Endothelial cell of umbilical vein (primary cell): ENCODE results near the gene SRSF10. TPM values are rescaled to one million over a fixed set of nuclear protein-coding genes. Genes with fewer than 3 reads are reported as not detected.

Experiments
- BruUV-seq: library from RNA; stranded (reverse); fragments of 400-500 nt; replicated peaks from 2 replicates; lab custom pipeline; 2021; lab: Mats Ljungman, UMichigan
- CTCF ChIA-PET: fragments of 300-600, 350-600 bp; sonication (Branson Sonifier 250); formaldehyde crosslinking; loops from one replicate; lab custom pipeline; 2021; ENCODE audit warnings: antibody characterized with exemption, inconsistent platforms; lab: Charles Lee
- POLR2A ChIA-PET: fragments of 300-600, 350-600 bp; sonication (Branson Sonifier 250); formaldehyde crosslinking; loops from one replicate; lab custom pipeline; 2021; ENCODE audit warnings: antibody characterized with exemption, inconsistent platforms; lab: Charles Lee
- DNase-seq: peaks from one replicate; pipeline ENCODE4 v3.0.0-alpha.2; 2011; ENCODE audit warnings: low read depth, low spot score
- FAIRE-seq: peaks from 2 replicates; lab custom pipeline; 2011; peaks lifted over from hg19 to GRCh38; lab: Jason Lieb, UNC
- H2AFZ ChIP-seq: 2 replicates; pipeline ENCODE4 v1.6.0; 2012; ENCODE audit warnings: low read depth, low read length, control low read depth, inconsistent platforms
- H3K27ac ChIP-seq: 2 replicates; pipeline ENCODE4 v1.5.1; 2011; ENCODE audit warnings: low read depth, mild to moderate bottlenecking, control low read depth, low read length, moderate library complexity; ENCODE audit not compliant: insufficient read depth
- H3K27me3 ChIP-seq, 2 experiments: 2 replicates each; pipeline versions ENCODE4 v1.6.0 to v1.6.1; 2011; ENCODE audit warnings: low read length in 2 of 2, mixed read lengths in 1 of 2; ENCODE audit not compliant: control insufficient read depth in 2 of 2, insufficient read depth in 2 of 2
- H3K36me3 ChIP-seq, 2 experiments: 2 replicates in 1 of 2; 3 replicates in 1 of 2; pipeline ENCODE4 v1.5.1; 2011; ENCODE audit warnings: low read length in 2 of 2, mild to moderate bottlenecking in 1 of 2, moderate library complexity in 1 of 2; ENCODE audit not compliant: control insufficient read depth in 2 of 2, insufficient read depth in 2 of 2; ENCODE audit errors: extremely low read depth in 1 of 2
- H3K4me1 ChIP-seq: 3 replicates; pipeline ENCODE4 v1.5.1; 2011; ENCODE audit warnings: mild to moderate bottlenecking, low read length; ENCODE audit not compliant: control insufficient read depth, insufficient read depth; ENCODE audit errors: extremely low read depth
- H3K4me2 ChIP-seq: 2 replicates; pipeline ENCODE4 v1.6.1; 2011; ENCODE audit warnings: low read length, control low read depth, mixed read lengths; ENCODE audit not compliant: insufficient read depth
- H3K4me3 ChIP-seq, 3 experiments: fragments of 200-600 bp in 1 of 3; sonication (generic), shearing (Covaris generic) in 1 of 3; replicated peaks in 1 of 3; 2 replicates each; pipeline ENCODE4 v1.5.1; 2011 to 2016; ENCODE audit warnings: control low read depth in 3 of 3, low read length in 3 of 3, mild to moderate bottlenecking in 2 of 3, inconsistent platforms in 1 of 3, low read depth in 1 of 3, moderate library complexity in 1 of 3; ENCODE audit not compliant: insufficient read depth in 1 of 3
- H3K79me2 ChIP-seq: 2 replicates; pipeline ENCODE4 v1.6.0; 2012; ENCODE audit warnings: low read length, inconsistent platforms; ENCODE audit not compliant: control insufficient read depth, insufficient read depth
- H3K9ac ChIP-seq: replicated peaks from 2 replicates; pipeline ENCODE3; 2011; ENCODE audit warnings: low read length, control low read depth; ENCODE audit not compliant: insufficient read depth; ENCODE audit errors: extremely low read depth
- H3K9me1 ChIP-seq: replicated peaks from 3 replicates; pipeline ENCODE4 v1.6.0; 2011; ENCODE audit warnings: mild to moderate bottlenecking, low read length; ENCODE audit not compliant: control insufficient read depth, insufficient read depth; ENCODE audit errors: extremely low read depth
- H3K9me3 ChIP-seq: replicated peaks from 2 replicates; pipeline ENCODE4 v1.5.1; 2012; ENCODE audit warnings: low read length, inconsistent platforms; ENCODE audit not compliant: control insufficient read depth, insufficient read depth
- H4K20me1 ChIP-seq: replicated peaks from 2 replicates; pipeline ENCODE3; 2011; ENCODE audit warnings: mild to moderate bottlenecking, low read length; ENCODE audit not compliant: control insufficient read depth, insufficient read depth; ENCODE audit errors: extremely low read depth
- EZH2 ChIP-seq: IDR thresholded peaks from 2 replicates; pipeline ENCODE4 v1.6.1; 2012; ENCODE audit warnings: borderline replicate concordance, low read depth, mild to moderate bottlenecking, moderate library complexity, low read length, inconsistent platforms; ENCODE audit not compliant: severe bottlenecking
- FOS ChIP-seq: IDR thresholded peaks from 2 replicates; pipeline ENCODE4 v1.6.1; 2011; ENCODE audit warnings: mild to moderate bottlenecking, low read length, moderate library complexity, borderline replicate concordance; ENCODE audit not compliant: insufficient read depth
- GATA2 ChIP-seq: IDR thresholded peaks from 2 replicates; pipeline ENCODE4 v1.7.0; 2011; ENCODE audit warnings: low read depth, mild to moderate bottlenecking, moderate library complexity, mixed read lengths, low read length; ENCODE audit not compliant: insufficient read length, insufficient read depth
- JUN ChIP-seq: IDR thresholded peaks from 2 replicates; pipeline ENCODE4 v1.6.1; 2011; ENCODE audit warnings: borderline replicate concordance, low read depth; ENCODE audit not compliant: insufficient read length, insufficient read depth
- MAX ChIP-seq: IDR thresholded peaks from 2 replicates; pipeline ENCODE4 v1.6.1; 2011; ENCODE audit not compliant: insufficient read depth, insufficient read length
- MYC ChIP-seq: IDR thresholded peaks from one replicate; pipeline ENCODE4 v1.6.1; 2011; ENCODE audit warnings: mild to moderate bottlenecking, low read depth, low read length
- POLR2A ChIP-seq: IDR thresholded peaks from 2 replicates; pipeline ENCODE4 v1.6.1; 2012; ENCODE audit warnings: low read depth, mild to moderate bottlenecking, control low read depth, low read length
- POLR2AphosphoS5 ChIP-seq: IDR thresholded peaks from 2 replicates; pipeline ENCODE4 v1.6.1; 2012; ENCODE audit warnings: low read depth, mild to moderate bottlenecking, control low read depth, low read length, moderate library complexity; ENCODE audit not compliant: insufficient read depth
- dilution Hi-C: fragments of 300-500 bp; cut with MboI; formaldehyde crosslinking; loops from one replicate; pipeline ENCODE4 v1.15.0; 2019; ENCODE audit warnings: low sequenced_read_pairs; ENCODE audit not compliant: extremely low pct_ligation_motif_present
- intact Hi-C: fragments of 100-400 bp; cut with micrococcal nuclease; formaldehyde crosslinking; loops from one replicate; pipeline ENCODE4 v1.10.0; 2022
- polyA plus RNA-seq, 4 experiments: library from polyadenylated mRNA; depleted of rRNA in 3 of 4; stranded (reverse) in 3 of 4; unstranded in 1 of 4; fragments of >200 nt; gene quantifications; 2 replicates each; pipeline versions ENCODE4 v1.2.1 to v1.2.3, GENCODE V29; 2011 to 2012; ENCODE audit warnings: missing spikeins in 1 of 4
- total RNA-seq: library from RNA; stranded (reverse); gene quantifications from 2 replicates; pipeline ENCODE4 v1.2.3, GENCODE V29; 2021
- TF ChIP-seq, protein P1 (sequence below), 2 donors: IDR thresholded peaks; 1 replicate in 1 of 2; 2 replicates in 1 of 2; pipeline ENCODE4 v1.5.1; 2011; ENCODE audit warnings: low read length in 2 of 2, mild to moderate bottlenecking in 2 of 2, moderate library complexity in 2 of 2, control low read depth in 1 of 2, inconsistent platforms in 1 of 2, low read depth in 1 of 2; ENCODE audit not compliant: insufficient read depth in 1 of 2; ENCODE audit errors: extremely low read depth in 1 of 2

SRSF10 gene
- total and polyA plus RNA-seq, 2 donors (not counting 3 experiments of a cell fraction or from before 2014, with no cell fraction given): 124 to 135 TPM

DNA sequence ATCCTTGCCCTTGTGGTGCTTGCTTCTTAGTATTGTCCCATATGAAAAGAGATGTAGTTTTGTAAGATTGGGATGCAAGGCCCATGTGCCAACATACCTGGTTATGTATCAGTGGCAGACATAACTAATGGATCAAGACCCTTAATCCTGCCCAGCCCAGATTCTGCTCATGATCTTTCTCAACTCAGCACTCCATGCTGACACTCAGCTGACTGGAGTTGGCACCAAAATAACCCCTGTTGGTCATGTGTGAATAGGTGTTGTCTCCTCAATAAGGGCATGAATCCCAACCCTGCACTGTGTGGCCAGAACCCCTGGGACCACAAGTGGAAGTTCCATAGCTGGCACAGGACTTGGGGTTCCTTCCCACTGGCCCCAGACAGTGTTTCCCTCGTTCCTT, 53.0 kb downstream of the SRSF10 start:
- no peak for FAIRE-seq
- no TSS peak for BruUV-seq
- CTCF ChIA-PET: interaction anchor here (1.0 kb wide), 1 partner anchor 11 kb away, joined by 3 read pairs; no protein-coding TSS in a partner anchor

GRCh38 chr1:23925279-23925678, 54.8 kb downstream of the SRSF10 start:
- dilution Hi-C loops (no loop called here), intact Hi-C loops (no loop called here)
- CTCF ChIA-PET: interaction anchor here (0.6 to 1.0 kb wide), 3 partner anchors 8 to 29 kb away, joined by 3 to 5 read pairs (median 3); no protein-coding TSS in a partner anchor
- Histone ChIP-seq H3K9me3 (no peaks in the 10 kb centered on the region), H3K4me2 (no peak overlapping the region), H3K9ac (no peak overlapping the region), H3K4me1 (no peaks in the 10 kb centered on the region), H2AFZ (no peak overlapping the region), H3K4me3 (no peak overlapping the region), H4K20me1 (no peaks in the 10 kb centered on the region), H3K36me3 (no peaks in the 10 kb centered on the region), H3K9me1 (no peaks in the 10 kb centered on the region), H3K79me2 (no peaks in the 10 kb centered on the region), H3K27me3 (peaks cover 1 to 8% of the 10 kb centered on the region in 2 experiments), H3K27ac (no peak overlapping the region)
- DNase-seq (no peak), FAIRE-seq (no peak)
- POLR2A ChIA-PET: no interaction called here
- no TSS peak for BruUV-seq
- TF ChIP-seq EZH2 (no peak), GATA2 (no peak), JUN (no peak), FOS (no peak), MYC (no peak), MAX (no peak), POLR2A (no peak), POLR2AphosphoS5 (no peak)
- TF ChIP-seq, protein P1, sequence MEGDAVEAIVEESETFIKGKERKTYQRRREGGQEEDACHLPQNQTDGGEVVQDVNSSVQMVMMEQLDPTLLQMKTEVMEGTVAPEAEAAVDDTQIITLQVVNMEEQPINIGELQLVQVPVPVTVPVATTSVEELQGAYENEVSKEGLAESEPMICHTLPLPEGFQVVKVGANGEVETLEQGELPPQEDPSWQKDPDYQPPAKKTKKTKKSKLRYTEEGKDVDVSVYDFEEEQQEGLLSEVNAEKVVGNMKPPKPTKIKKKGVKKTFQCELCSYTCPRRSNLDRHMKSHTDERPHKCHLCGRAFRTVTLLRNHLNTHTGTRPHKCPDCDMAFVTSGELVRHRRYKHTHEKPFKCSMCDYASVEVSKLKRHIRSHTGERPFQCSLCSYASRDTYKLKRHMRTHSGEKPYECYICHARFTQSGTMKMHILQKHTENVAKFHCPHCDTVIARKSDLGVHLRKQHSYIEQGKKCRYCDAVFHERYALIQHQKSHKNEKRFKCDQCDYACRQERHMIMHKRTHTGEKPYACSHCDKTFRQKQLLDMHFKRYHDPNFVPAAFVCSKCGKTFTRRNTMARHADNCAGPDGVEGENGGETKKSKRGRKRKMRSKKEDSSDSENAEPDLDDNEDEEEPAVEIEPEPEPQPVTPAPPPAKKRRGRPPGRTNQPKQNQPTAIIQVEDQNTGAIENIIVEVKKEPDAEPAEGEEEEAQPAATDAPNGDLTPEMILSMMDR (IDR thresholded peaks at IDR 0.05; ENCODE audit: extremely low read depth in 1 of 2, insufficient read depth in 1 of 2, low read depth in 1 of 2, low read length in 2 of 2): no peak

More for the DNA sequence above, 53.0 kb downstream of the SRSF10 start:
- Histone ChIP-seq H2AFZ (no peak overlapping the region), H3K4me1 (no peaks in the 10 kb centered on the region), H3K36me3 (no peaks in the 10 kb centered on the region), H3K4me3 (no peak overlapping the region), H3K9ac (no peak overlapping the region), H3K9me3 (no peaks in the 10 kb centered on the region), H3K4me2 (no peak overlapping the region), H3K27me3 (peaks cover 1 to 13% of the 10 kb centered on the region in 2 experiments), H3K9me1 (no peaks in the 10 kb centered on the region), H3K79me2 (no peaks in the 10 kb centered on the region), H4K20me1 (no peaks in the 10 kb centered on the region), H3K27ac (no peak overlapping the region)
- POLR2A ChIA-PET: no interaction called here
- no peak for TF ChIP-seq FOS
- intact Hi-C loops: no loop called here
- DNase-seq: no peak
- dilution Hi-C loops: no loop called here
